ENCODE results near the gene ASPG.

The ASPG gene

GRCh38 chr14:104066279-104066678, 19.2 kb upstream of the ASPG start:
- H3K27me3 ChIP-seq (ENCODE audit: low read length), result no peaks in the 10 kb centered on the region
- H3K36me3 ChIP-seq (ENCODE audit: low read length), result no peaks in the 10 kb centered on the region
- peaks cover 10% of the 10 kb centered on the region; the same call in 1 of the 2 replicates for H3K9me3 ChIP-seq (ENCODE audit: insufficient read depth, low read length)
- no peak overlapping the region for H3K4me3 ChIP-seq (ENCODE audit: insufficient read depth, low read length, poor library complexity, severe bottlenecking)
- no peak overlapping the region for H3K9ac ChIP-seq (ENCODE audit: low read length)
- no peak overlapping the region for H3K4me2 ChIP-seq (ENCODE audit: low read depth, low read length, poor library complexity, severe bottlenecking)
- H3K9me2 ChIP-seq (replicated peaks; ENCODE audit: insufficient read depth, low read length), result no peaks in the 10 kb centered on the region
- H2AFZ ChIP-seq (ENCODE audit: low read depth, low read length, severe bottlenecking), result no peak overlapping the region
- no peaks in the 10 kb centered on the region for H4K20me1 ChIP-seq (ENCODE audit: low read depth, low read length)
- no peaks in the 10 kb centered on the region for H3F3A ChIP-seq (ENCODE audit: insufficient read depth)
- TF ChIP-seq EZH2phosphoT487 (conservative IDR thresholded peaks at IDR 0.05; ENCODE audit: low read length) (no peak), CTCF (IDR thresholded peaks at IDR 0.05; ENCODE audit: insufficient read depth, low read length, poor library complexity, severe bottlenecking) (no peak)
- no peaks in the 10 kb centered on the region for H3K79me2 ChIP-seq (ENCODE audit: insufficient read depth, low read length)
- H3K27ac ChIP-seq (ENCODE audit: low read depth, low read length), result no peak overlapping the region

GRCh38 chr14:104066719-104067295, 18.7 kb upstream of the ASPG start:
- peaks cover 10% of the 10 kb centered on the region; the same call in 1 of the 2 replicates for H3K9me3 ChIP-seq (ENCODE audit: insufficient read depth, low read length)
- no peaks in the 10 kb centered on the region for H3K79me2 ChIP-seq (ENCODE audit: insufficient read depth, low read length)
- no peaks in the 10 kb centered on the region for H3K36me3 ChIP-seq (ENCODE audit: low read length)
- no peaks in the 10 kb centered on the region for H4K20me1 ChIP-seq (ENCODE audit: low read depth, low read length)
- H3K4me2 ChIP-seq (ENCODE audit: low read depth, low read length, poor library complexity, severe bottlenecking), result no peak overlapping the region
- no peaks in the 10 kb centered on the region for H3K9me2 ChIP-seq (replicated peaks; ENCODE audit: insufficient read depth, low read length)
- H3K9ac ChIP-seq (ENCODE audit: low read length), result no peak overlapping the region
- H2AFZ ChIP-seq (ENCODE audit: low read depth, low read length, severe bottlenecking), result no peak overlapping the region
- no peaks in the 10 kb centered on the region for H3F3A ChIP-seq (ENCODE audit: insufficient read depth)
- no peaks in the 10 kb centered on the region for H3K27me3 ChIP-seq (ENCODE audit: low read length)
- TF ChIP-seq EZH2phosphoT487 (conservative IDR thresholded peaks at IDR 0.05; ENCODE audit: low read length) (no peak), CTCF (IDR thresholded peaks at IDR 0.05; ENCODE audit: insufficient read depth, low read length, poor library complexity, severe bottlenecking) (no peak)
- H3K27ac ChIP-seq (ENCODE audit: low read depth, low read length), result no peak overlapping the region
- no peak overlapping the region for H3K4me3 ChIP-seq (ENCODE audit: insufficient read depth, low read length, poor library complexity, severe bottlenecking)

- TF ChIP-seq CTCF (IDR thresholded peaks at IDR 0.05; ENCODE audit: insufficient read depth, low read length, poor library complexity, severe bottlenecking) (no peak), EZH2phosphoT487 (conservative IDR thresholded peaks at IDR 0.05; ENCODE audit: low read length) (no peak)
- Histone ChIP-seq H3K9me3 (ENCODE audit: insufficient read depth, low read length) (peaks cover 23% of the 10 kb centered on the region; the same call in 1 of the 2 replicates), H3K4me2 (ENCODE audit: low read depth, low read length, poor library complexity, severe bottlenecking) (no peak overlapping the region)
These were observed 16.0 kb upstream of the ASPG start for GRCh38 chr14:104069541-104069940.

More at GRCh38 chr14:104069541-104069940, 16.0 kb upstream of the ASPG start:
- no peaks in the 10 kb centered on the region for H3K9me2 ChIP-seq (replicated peaks; ENCODE audit: insufficient read depth, low read length)
- no peak overlapping the region for H3K4me3 ChIP-seq (ENCODE audit: insufficient read depth, low read length, poor library complexity, severe bottlenecking)
- no peak overlapping the region for H3K27ac ChIP-seq (ENCODE audit: low read depth, low read length)
- no peaks in the 10 kb centered on the region for H3K79me2 ChIP-seq (ENCODE audit: insufficient read depth, low read length)
- H4K20me1 ChIP-seq (ENCODE audit: low read depth, low read length), result no peaks in the 10 kb centered on the region
- H3K36me3 ChIP-seq (ENCODE audit: low read length), result no peaks in the 10 kb centered on the region
- no peak overlapping the region for H3K9ac ChIP-seq (ENCODE audit: low read length)
- H3K27me3 ChIP-seq (ENCODE audit: low read length), result no peaks in the 10 kb centered on the region
- H2AFZ ChIP-seq (ENCODE audit: low read depth, low read length, severe bottlenecking), result no peak overlapping the region
- no peaks in the 10 kb centered on the region for H3F3A ChIP-seq (ENCODE audit: insufficient read depth)
